Heart left ventricle (tissue), 13 donors: Measurements from ENCODE around the gene ITPK1.

ENCODE experiments used
- CTCF ChIP-seq, 12 donors: fragments of 200-600 bp; sonication (generic) in 4 of 12; IDR thresholded peaks; one replicate each; pipeline versions ENCODE4 v1.5.0 to v1.8.0; 2018 to 2022; ENCODE audit warnings: antibody characterized with exemption in 12 of 12, mild to moderate bottlenecking in 5 of 12
- POLR2A ChIP-seq, 2 donors: fragments of 450-650 bp; IDR thresholded peaks; one replicate each; pipeline ENCODE4 v1.6.1; 2017; ENCODE audit warnings: antibody characterized with exemption in 2 of 2, mild to moderate bottlenecking in 2 of 2, moderate library complexity in 2 of 2
- donor health status: ischemic (EF 13 %, LVEDD 7.1; RV severe dilation, severe dysfunction).
- donor health status: DM: no; HTN: yes; CAD: no.
- donor health status: DM: no; HTN: no; CAD: no.
- donor health status: ischemic (EF 25% LVEDD 6.9; RV normal size, moderate dysfunction).
- donor health status: ischemic (EF 25% LVEDD 5.7; RV mildly dilated, moderate dysfunction).
- donor health status: ischemic (EF 35%, LVEDD 5.7; RV mildly dilated, moderate dysfunction).
- donor health status: nonischemic (EF 11% LVEDD 7.7; RV severe dilation, severe dysfunction).
- donor health status: DM: yes; HTN: yes; CAD: no.
- donor health status: PGD.
- donor health status: ischemic (EF 29% LVEDD 5.4; RV normal size, mild dysfunction).
- donor health status: nonischemic (EF 23%, LVEDD 6.1; RV moderate dilation, normal function).

DNA sequence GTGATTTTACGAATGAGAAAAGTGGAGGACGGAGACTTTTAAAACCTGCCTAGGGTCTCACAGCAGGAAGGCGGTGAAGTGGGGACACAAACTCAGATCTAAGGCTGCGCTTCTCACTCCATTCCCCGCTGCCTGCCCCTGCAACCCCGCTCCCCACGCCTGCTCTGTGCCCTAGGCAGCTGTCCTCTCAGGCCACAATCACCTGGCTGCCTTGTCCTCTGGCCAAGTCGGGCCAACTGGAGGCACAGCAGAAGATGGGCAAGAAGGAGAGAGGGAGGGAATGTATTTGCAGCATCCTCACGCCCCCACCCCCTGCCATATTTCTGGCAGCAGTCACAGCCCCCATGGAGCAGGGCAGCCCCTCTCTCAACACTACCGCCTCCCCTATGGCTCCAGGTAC, 97.8 kb downstream of the ITPK1 start:
- TF ChIP-seq CTCF (IDR thresholded peaks at IDR 0.05) (no peak), POLR2A (IDR thresholded peaks at IDR 0.05) (no peak)
